AG09319 (cell line): ENCODE data around the gene CCDC190.

Experiments
- DNase-seq: peaks from one replicate; pipeline ENCODE4 v3.0.0-alpha.2; 2010; ENCODE audit warnings: low read depth; ENCODE audit errors: extremely low read depth
- CTCF ChIP-seq: IDR thresholded peaks from 2 replicates; pipeline ENCODE4 v1.5.1; 2011; ENCODE audit warnings: low read depth, mild to moderate bottlenecking, inconsistent platforms, low read length, moderate library complexity

The CCDC190 gene

GRCh38 chr1:162859191-162859590 lies 1.8 kb downstream of the CCDC190 start:
- TF ChIP-seq CTCF: no peak
- no peak for DNase-seq

DNA sequence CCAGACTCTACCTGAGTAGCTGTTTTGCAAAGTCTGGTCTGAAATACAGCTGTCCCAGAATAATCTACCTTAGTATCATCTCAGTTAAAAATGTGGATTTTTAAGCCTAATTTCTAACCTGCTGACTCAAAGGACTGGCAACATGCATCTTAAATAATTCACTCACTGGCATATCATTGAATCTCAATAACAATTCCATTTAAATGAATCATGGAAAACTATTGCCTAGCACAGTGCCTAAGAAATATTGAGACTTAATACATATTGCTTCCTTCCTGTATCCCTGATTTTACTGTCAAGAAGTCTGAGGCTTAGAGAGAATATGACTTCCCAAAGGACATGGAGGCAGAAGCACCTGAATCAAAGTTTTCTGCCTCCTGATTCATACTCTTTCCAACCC lies 3.1 kb downstream of the CCDC190 start:
- DNase-seq: no peak
- no peak for TF ChIP-seq CTCF

GRCh38 chr1:162856260-162856659 lies 4.7 kb downstream of the CCDC190 start:
- TF ChIP-seq CTCF: no peak
- no peak for DNase-seq

GRCh38 chr1:162855461-162856150 lies 5.4 kb downstream of the CCDC190 start:
- no peak for TF ChIP-seq CTCF

GRCh38 chr1:162854245-162854882 lies 6.6 kb downstream of the CCDC190 start:
- TF ChIP-seq CTCF: peak; percentile 81
- DNase-seq: no peak

More at GRCh38 chr1:162855461-162856150, 5.4 kb downstream of the CCDC190 start:
- DNase-seq: no peak

DNA sequence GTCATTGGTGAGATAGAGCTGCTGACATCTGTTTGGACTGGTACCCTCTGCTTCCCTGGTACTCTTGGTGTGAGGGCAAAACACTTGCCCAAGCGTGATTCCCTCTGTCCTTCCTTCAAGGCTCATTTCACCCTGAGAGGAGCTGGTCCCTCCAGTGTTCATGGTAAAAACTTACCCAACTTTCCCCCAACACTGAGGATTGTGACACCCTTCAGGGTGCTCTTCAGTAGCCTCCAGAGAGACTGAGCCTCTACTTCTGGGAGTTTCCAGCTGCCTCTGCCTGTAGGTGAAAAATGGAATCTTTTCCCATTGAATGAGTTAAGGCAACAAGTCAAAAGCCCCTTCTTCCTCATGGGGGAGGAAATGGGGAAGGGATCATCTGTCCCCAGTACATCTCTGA lies 9.6 kb downstream of the CCDC190 start:
- no peak for DNase-seq
- no peak for TF ChIP-seq CTCF

DNA sequence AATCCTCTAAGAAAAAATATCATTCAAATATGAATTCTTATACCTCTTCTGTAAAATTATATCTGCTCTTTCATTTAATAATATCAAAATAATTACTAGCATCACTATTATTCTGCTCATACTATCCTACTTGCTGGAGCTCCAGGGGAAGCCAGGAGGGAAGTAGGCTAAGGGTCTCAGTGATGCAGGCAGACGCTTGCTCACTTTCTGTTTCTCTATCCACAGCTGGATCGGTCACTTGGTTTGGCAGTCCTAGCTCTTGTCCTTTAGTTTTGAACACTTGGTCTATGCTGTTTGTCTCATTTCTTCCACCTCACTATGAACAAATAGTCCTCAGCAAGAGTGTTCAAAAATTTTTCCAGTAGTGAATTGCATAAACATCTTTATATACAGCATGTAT lies 11.3 kb downstream of the CCDC190 start:
- TF ChIP-seq CTCF: no peak

More for the DNA sequence above, 11.3 kb downstream of the CCDC190 start:
- no peak for DNase-seq
